ENCODE results near the gene DDX3Y.

The DDX3Y gene

DNA sequence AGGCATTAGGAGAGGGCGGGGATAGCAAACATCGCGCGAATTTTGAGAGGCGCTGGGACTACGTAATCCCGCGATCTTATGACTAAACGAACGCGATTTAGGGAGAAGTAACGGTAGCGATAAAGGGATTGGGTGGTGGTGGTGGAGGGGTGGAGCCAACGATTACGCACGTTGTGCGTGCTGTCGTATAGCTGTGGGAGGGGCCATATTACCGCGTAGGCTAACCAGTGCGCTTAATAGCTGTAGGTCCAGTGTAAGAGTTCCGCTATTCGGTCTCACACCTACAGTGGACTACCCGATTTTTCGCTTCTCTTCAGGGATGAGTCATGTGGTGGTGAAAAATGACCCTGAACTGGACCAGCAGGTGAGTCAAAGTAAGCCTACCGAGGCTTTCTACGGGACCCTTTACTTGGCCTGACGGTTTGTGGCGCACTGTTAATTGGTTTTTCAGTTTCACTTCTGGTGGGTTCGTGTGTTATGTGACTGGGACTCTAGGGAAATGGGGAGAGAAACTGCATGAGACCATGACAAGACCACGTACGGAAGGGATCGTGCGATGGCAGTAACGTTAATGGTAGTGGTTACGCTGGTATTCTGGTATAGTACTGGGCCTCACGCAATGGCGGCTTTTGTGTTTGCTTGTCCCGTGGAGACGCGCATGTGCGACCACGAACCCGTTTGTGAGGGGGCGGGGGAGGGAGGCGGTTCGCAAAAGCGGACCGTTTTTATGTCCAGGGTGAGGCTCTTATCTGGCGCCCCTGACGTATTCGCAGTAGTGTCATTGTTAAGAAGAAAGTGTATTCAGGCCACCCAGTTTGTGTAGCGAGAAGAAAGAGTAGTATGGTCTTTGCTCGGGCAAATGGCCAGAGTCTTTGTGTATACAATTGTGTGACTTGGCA, at the start of gene DDX3Y:
Gene DDX3Y (plus strand): TSS at position 251 of the 899 bp plus-strand sequence. CDS start 69 bp downstream, at position 320.
- no peak for DNase-seq

- DNase-seq: no peak
Observed at GRCh38 chrY:12855791-12856275, 48.8 kb upstream of the DDX3Y start.

GRCh38 chrY:12867960-12868359, 36.7 kb upstream of the DDX3Y start:
- DNase-seq: no peak

DNA sequence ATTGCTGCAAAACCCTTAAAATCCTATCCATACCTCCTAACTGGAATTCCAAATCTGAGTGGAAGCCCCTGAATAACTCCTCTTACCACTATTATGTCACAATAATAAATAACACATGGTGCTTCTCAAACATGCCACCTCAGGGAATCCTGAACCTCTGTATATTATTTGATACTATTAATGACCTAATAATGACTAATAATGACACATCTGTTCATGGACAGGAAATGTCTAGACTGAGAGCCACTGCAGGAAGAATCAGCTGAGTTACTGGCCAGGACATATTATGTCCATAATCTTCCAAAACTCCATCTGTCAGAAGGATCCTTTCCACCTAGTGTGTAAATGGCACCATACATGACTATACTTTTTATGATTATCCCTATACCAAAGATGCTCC, 7.7 kb upstream of the DDX3Y start:
- no peak for DNase-seq

DNA sequence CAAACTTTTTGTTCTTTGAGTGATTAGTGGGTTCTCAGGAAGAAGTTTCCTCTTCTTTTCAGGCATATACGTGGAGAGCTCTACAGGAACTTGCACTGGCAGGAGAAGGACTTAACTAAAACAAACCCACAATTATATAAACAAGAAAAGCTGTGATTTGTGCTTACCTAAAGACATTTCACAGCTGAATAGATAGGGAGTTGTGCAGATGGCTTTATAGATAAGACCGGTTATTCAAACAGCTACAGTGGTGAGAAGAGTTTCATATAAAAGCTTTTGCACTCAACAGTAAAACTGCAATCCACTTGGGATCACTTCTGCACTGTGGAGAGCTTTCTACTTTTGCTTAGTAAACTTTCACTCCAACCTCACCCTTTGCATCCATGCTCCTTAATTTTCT, 6.1 kb upstream of the DDX3Y start:
- no peak for DNase-seq

DNA sequence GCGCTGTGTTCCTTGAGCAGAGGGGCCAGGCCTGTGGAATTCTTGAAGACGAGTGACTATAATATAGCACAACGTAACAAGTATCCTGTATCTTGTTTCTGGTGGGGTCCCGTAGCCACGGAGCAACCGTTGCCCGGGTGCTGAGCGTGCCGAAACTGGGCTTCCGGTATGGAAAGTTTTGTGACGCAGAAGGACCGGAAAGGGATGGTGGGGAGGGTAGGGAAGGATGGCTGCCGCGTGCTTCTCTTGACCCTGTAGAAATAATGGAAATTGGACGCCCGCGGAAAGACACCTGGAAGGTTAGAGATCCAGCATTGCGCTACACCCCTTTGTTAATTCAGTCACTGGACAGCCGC, 827 bp downstream of the DDX3Y start:
- DNase-seq: no peak

- no peak for DNase-seq
Observed at GRCh38 chrY:12905895-12906294, 1.2 kb downstream of the DDX3Y start.

DNA sequence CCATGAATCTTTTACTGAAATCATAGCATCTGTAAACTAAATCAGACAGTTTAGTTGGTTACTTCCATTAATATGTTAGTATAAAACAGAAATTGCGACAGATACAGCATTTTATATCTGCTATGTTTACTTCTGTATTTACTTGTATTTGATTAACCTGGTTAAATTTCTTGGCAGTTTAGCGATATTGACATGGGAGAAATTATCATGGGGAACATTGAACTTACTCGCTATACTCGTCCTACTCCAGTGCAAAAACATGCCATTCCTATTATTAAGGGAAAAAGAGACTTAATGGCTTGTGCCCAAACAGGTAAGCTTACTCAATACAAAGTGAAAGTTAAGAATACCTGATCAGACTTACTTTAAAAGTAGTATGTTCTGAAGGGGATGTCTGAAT, 8.9 kb downstream of the DDX3Y start:
- no peak for DNase-seq

DNA sequence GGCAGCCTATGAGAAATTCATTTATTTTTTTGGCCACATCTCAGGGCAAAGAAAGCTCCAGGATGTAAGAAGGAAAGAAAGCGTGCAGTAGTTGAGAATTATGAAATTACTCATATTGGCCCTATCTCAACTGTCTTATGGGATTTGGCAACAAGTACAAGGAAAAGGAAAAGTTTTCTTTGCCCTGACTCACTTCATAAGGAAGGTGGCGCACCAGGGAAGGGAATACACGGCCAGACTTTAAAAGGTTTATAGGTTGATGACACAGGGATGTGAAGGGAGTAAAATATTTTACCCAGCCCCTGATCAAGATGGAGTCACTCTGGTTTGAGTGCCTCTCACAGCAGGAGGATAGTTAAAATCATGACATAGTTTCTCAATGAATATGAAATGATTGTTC, 23.4 kb downstream of the DDX3Y start:
- no peak for DNase-seq

- DNase-seq: no peak
Observed at GRCh38 chrY:12941725-12942687, 37.3 kb downstream of the DDX3Y start.

Measured in femur (tissue), 1 donor.